Adrenal gland (tissue), 5 donors: ENCODE results near the gene CCDC186.

Source experiments
- CTCF ChIP-seq, 6 experiments: fragments of 450-650 bp in 4 of 6; fragments of 200-600 bp in 2 of 6; sonication (generic) in 1 of 6; IDR thresholded peaks; 1 replicate in 5 of 6; 2 replicates in 1 of 6; pipeline versions ENCODE4 v1.5.1 to v1.8.0; 2016 to 2021; ENCODE audit warnings: antibody characterized with exemption in 6 of 6, mild to moderate bottlenecking in 2 of 6, moderate library complexity in 1 of 6
- POLR2A ChIP-seq, 2 donors: fragments of 450-650 bp; IDR thresholded peaks; one replicate each; pipeline ENCODE4 v1.6.1; 2017; ENCODE audit warnings: antibody characterized with exemption in 2 of 2, mild to moderate bottlenecking in 2 of 2, moderate library complexity in 1 of 2
- donor health status: DM: no; HTN: no; CAD: no.

- TF ChIP-seq CTCF (IDR thresholded peaks at IDR 0.05) (no peak), POLR2A (IDR thresholded peaks at IDR 0.05) (no peak)
Observed at GRCh38 chr10:114117728-114118127, 56.3 kb downstream of the CCDC186 start.
